ENCODE data around the gene HHAT.

- TF ChIP-seq, protein P1, sequence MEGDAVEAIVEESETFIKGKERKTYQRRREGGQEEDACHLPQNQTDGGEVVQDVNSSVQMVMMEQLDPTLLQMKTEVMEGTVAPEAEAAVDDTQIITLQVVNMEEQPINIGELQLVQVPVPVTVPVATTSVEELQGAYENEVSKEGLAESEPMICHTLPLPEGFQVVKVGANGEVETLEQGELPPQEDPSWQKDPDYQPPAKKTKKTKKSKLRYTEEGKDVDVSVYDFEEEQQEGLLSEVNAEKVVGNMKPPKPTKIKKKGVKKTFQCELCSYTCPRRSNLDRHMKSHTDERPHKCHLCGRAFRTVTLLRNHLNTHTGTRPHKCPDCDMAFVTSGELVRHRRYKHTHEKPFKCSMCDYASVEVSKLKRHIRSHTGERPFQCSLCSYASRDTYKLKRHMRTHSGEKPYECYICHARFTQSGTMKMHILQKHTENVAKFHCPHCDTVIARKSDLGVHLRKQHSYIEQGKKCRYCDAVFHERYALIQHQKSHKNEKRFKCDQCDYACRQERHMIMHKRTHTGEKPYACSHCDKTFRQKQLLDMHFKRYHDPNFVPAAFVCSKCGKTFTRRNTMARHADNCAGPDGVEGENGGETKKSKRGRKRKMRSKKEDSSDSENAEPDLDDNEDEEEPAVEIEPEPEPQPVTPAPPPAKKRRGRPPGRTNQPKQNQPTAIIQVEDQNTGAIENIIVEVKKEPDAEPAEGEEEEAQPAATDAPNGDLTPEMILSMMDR (IDR thresholded peaks at IDR 0.05): no peak
- TF ChIP-seq POLR2AphosphoS5 (IDR thresholded peaks at IDR 0.05): no peak
- TF ChIP-seq POLR2A (IDR thresholded peaks at IDR 0.05): no peak
Measured at GRCh38 chr1:210298936-210299335, 29.8 kb upstream of the HHAT start.

Data from transverse colon (tissue), 4 donors.